ENCODE data around the gene TIMM44.
"Not testable (repeated sequence)": the region's sequence is repeated elsewhere in the genome, so short reads cannot be mapped to it uniquely, and the experiment has no call there.

TIMM44 gene

DNA sequence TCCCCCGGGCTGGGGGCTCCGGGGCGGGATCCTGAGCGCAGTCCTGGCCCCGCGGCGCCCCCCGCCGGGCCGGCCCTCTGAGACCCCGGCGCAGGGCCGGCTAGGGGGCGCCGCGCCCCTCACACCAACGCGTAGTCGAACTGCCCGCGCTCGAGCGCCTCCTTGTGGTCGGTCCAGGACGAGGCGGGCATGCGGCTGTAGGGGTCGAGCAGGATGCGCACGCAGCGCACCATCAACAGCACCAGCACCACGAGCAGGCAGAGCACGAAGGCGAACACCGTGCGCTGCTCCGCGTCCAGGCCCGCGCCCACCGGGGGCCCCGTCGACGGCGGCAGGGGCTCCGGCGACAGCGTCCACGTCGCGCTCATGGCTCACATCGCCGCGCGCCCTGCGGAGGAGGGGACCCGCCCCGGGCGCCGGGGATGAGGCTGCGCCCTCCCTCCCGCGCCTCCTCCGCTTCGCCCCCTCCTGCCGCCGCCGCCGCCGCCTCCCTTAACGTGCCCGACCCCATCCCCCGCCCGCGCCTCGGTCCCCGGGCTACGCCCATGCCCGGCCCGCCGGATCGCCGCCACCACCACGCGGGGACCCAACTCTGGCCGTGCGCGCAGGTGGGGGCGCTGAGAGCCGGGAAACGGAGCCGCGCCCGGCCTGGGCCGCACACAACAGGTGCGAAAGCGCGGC is 18.2 kb downstream of the TIMM44 start:
- DNase-seq (ENCODE audit: low read depth in 2 of 2), result peak; percentile 48 to 63

GRCh38 chr19:7924651-7925170 is 18.8 kb downstream of the TIMM44 start:
- no peak for DNase-seq (ENCODE audit: low read depth in 2 of 2)

DNA sequence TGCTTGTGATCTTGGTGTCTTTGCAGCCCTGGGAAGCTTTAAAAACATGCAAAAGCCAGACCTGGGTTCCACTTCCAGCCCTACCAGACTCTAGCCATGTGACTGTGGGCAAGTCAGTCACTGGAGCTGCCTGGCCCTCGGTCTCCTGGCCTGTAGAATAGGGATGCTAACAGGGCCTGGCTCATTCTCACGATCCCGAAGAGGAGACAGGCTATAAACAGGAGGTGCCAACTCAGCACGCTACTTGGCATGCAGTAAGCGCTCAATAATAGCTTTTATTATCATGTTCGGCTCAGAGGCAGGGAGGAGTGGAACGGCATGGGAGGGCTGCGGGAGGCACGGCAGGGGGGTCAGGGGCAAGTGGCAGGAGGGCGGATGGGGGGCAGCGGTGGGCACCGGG is 19.2 kb downstream of the TIMM44 start:
- no peak for DNase-seq (ENCODE audit: low read depth in 2 of 2)

DNA sequence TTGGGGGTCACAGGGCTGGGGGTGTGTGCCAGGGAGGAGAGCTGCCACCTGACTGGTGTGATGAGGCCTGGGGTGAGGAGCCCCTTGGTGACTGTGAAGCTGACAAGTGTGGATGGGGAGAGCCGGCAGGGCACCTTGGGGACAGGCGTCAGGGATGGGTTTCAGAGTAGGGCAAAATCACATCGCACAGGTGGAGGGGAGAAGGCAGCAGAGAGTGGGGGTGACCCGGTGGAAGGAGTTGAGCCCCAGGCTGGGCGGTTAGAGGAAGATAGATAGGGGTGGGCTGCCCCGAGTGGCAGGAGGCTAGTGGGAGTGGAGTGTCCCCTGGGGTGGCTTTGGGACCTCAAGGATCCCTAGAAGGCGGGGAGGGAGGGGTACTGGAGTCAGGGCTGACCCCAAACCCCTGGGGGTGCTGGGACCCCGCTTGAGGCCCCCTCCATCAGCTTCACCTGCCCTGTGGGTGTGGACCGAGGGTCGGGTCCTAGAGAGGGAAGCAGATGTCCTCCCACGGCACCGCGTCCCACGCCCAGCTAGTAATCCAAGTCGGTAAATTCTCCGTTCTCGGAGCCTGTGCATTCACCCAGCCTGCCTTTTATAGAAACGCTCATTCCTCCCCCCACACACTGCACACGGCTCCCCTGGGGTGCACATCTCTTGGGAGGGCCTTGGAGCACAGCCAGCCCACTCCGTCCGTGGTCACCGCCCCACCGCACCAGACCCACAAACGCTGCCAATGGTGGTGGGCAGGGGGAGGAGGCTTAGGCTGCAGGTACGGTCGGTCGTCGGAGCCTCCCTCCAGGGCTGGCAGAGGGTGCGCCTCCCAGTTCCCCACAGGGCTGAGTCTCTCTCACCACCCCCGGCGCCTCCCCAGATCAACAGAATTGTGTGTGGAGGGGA is 19.9 kb downstream of the TIMM44 start:
- no peak for DNase-seq (ENCODE audit: low read depth in 2 of 2)

GRCh38 chr19:7922836-7923195 is 20.6 kb downstream of the TIMM44 start:
- no peak for DNase-seq (ENCODE audit: low read depth in 2 of 2)

- no peak for DNase-seq (ENCODE audit: low read depth in 2 of 2)
Measured at GRCh38 chr19:7921967-7922835, 21.3 kb downstream of the TIMM44 start.

GRCh38 chr19:7921302-7921966 is 22.0 kb downstream of the TIMM44 start:
- DNase-seq (ENCODE audit: low read depth in 2 of 2), result no peak

- peak; percentile 99 to 100 for DNase-seq (ENCODE audit: low read depth in 2 of 2)
Measured at GRCh38 chr19:7920519-7921301, 22.8 kb downstream of the TIMM44 start.

DNA sequence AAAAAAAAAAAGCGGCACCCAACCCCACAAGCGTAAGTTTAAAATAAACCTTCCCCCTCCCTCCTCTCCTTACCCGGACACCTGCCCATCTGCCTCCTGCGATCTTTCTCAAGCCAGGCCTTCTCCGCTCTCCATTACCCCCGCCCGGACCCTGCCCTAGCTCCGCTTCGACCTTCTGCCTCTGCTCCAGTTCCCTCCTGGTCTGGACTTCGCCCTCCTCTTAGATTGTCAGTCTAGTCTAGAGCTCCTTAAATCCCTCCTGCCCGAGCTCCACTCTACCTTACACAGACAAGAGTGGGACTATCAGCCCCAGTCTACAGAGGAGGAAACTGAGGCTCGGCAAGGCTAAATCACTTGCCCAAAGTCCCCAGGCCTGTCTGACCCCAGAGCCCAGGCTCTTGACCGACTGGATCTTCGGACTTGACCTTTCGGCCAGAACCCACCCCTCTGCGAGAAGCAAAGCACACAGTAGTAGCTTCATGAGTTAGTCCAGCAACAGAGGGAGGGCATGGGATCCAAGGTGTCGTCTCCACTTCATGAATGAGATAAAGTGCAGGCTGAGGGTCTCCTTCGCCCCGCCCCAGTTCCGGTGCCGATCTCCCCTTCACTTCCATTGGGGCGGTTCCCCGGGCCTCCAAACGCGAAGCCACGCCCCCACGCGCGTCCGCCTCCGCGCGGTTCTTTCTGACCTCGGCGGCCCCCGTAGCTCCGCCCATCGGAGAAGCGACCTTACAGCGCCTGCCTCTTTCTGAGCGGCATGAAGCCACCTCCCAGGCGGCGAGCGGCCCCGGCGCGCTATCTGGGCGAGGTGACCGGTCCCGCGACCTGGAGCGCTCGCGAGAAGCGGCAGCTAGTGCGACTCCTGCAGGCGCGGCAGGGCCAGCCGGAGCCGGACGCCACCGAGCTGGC is 23.6 kb downstream of the TIMM44 start, which contains the start of gene SNAPC2:
Gene SNAPC2, plus strand, starts transcription at position 729 of the 909 bp plus-strand sequence. Its CDS starts 29 bp downstream, at position 758.
- DNase-seq (ENCODE audit: low read depth in 2 of 2), result peak; percentile 88 to 93

DNA sequence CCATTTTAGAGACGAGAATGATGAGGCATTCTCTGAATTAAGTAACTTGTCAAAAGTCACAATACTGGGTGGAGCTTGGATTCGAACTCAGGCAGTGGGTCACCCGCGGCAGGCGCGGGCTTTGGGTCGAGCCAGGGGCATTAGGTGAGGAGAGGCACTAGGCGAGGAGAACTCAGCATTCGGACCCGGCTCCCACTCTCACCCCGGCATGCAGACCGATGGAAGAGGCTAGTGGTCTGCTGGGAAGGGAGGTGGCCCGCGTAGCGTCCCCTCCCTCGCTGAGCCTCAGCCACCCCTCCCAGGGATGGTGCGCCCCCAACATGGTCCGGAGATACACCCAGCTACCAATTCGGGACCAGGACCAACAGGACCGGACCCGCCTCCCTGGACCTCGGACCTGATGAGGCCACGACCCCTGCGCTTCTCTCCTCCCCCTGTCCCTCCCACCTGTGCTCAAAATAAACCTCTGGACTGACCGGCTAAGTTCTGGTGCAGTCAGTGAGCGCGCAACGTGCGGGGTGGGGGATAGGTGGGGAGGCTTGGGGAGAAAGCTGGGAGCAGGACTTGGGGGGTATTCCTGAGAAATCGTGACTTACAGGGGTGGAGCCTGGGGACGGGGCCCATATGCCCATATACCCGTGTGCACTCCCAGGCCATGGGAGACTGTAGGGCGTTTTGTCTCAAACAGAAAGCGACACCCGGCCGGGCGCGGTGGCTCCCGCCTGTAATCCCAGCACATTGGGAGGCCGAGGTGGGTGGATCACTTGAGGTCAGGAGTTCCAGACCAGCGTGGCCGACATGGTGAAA is 24.6 kb downstream of the TIMM44 start:
- DNase-seq (ENCODE audit: low read depth in 2 of 2), result no peak

DNA sequence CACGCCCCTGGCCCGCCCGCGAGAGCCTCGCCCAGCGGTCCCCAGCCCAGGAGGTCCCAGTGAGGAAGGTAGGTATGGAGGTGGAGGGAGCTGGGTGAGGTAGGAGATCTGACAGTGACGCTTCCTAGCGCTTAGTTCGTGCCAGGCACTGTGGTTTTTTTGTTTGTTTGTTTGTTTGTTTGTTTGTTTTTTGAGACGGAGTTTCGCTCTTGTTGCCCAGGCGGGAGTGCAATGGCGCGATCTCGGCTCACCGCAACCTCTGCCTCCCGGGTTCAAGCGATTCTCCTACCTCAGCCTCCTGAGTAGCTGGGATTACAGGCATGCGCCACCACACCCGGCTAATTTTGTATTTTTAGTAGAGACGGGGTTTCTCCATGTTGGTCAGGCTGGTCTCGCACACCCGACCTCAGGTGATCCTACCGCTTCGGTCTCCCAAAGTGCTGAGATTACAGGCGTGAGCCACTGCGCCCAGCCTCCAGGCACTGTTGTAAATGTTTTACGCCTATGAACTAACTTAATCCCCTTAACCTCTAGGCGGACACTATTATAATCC is 25.3 kb downstream of the TIMM44 start:
- DNase-seq (ENCODE audit: low read depth in 2 of 2), result not testable (repeated sequence)

DNA sequence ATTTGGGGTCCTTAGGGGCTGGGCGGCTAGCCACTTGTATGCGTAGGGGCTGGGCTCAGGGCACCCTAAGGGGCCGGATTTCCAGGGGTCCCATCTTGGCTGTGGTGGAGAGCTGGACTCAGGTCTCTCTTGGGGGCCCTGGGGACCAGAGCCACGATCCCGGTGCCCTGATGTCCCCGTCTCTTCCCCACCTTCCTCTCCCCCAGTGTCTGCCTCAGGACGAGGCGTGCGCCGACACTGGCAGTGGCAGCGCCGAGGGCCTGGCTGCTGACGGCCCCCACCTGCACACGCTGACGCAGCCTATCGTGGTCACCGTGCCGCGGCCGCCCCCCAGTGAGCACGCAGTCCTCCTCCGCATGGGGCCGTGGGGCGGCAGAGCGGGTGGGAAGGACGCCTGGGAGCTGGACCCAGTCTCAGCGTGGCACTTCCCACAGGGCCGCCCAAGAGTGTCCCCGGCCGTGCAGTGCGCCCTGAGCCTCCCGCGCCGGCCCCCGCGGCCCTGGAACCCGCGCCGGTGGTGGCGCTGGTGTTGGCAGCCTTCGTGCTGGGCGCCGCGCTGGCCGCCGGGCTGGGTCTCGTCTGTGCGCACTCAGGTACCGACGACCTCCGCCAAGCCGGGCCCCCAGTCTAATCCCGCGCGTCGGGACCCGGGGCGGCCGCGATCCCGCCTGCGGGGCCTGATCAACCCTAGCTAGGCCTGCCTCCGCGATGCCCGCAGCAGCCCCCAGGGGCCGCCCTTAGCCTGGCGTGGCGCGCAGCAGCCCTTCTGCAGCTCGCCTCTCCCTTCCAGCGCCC is 26.0 kb downstream of the TIMM44 start:
- peak in 1 of 2 donors; percentile 34 for DNase-seq (ENCODE audit: low read depth in 2 of 2)

- no peak for DNase-seq (ENCODE audit: low read depth in 2 of 2)
Measured at GRCh38 chr19:7916955-7917266, 26.6 kb downstream of the TIMM44 start.

DNA sequence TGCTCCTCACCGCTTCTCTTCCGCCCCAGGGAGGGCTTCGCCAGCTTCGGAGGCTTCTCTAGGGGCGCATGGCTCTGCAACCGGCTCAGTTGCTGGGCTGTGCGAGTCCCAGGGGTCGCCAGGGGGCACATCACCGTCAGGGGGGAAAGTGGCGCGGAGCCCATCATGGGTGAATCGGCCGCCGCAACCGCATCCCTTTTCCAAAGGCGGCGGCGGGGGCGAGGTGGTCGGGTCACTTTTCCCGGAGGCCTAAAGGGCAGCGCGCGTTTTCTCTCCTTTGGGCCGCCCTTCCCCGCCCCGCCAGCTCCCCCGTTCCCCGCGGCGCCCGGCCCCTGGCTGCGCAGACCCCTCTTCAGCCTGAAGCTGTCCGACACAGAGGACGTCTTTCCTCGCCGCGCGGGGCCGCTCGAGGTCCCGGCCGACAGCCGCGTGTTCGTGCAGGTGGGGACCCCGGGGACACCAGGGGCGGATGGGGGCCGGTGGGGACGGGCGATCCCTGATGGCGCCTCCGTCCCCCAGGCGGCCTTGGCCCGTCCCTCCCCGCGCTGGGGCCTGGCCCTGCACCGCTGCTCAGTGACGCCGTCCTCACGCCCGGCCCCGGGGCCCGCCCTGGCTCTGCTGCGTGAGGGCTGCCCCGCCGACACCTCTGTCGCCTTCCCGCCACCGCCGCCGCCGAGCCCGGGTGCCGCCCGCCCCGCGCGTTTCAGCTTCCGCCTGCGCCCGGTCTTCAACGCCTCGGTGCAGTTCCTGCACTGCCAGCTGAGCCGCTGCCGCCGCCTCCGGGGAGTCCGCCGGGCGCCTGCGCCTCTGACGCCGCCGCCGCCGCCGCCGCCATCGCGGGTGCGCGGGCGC is 27.1 kb downstream of the TIMM44 start:
- no peak for DNase-seq (ENCODE audit: low read depth in 2 of 2)

DNA sequence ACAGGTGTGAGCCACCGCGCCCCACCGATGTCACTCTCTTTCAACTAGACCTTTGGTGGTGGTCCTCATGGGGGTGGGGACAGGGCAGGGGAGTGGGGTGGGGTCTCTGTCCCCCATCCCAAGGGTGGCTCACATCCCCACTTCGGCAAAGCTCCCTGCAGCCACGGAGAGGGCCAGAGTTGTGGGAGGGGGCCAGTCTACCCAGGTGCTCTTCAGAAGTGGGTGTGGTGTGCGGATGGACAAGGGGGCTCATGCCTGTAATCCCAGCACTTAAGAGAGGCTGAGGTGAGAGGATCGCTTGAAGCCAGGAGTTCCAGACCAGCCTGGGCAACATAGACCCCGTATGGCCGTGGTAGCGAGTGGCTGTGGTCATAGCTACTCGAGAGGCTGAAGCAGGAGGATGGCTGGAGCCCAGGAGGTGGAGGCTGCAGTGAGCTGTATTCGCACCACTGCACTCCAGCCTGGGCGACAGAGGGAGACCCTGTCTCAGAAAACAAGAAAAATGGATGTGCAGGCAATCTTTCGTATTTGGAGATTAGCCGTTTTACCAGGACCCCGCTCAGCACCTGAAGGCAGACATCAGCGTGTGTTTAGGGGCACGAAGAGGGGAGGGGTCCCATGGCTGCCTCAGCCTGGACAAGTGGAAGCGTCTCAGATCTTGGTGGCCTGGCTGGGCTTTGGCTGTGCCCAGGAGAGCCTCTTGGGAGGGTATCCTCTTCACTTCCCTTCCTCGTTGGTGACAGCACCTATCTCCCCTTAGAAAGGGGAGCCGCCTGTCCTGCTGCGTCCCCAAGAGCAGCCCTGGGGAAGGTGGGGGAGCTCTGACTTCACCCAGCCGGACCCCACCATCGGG is 28.0 kb downstream of the TIMM44 start:
- DNase-seq (ENCODE audit: low read depth in 2 of 2), result no peak

GRCh38 chr19:7914598-7915045 is 28.8 kb downstream of the TIMM44 start, which contains the start of gene TGFBR3L:
Gene TGFBR3L (plus strand): TSS chr19:7914830.
- no peak for DNase-seq (ENCODE audit: low read depth in 2 of 2)
